Measurements from ENCODE around the gene FOXN3. TPM values are rescaled to one million over a fixed set of nuclear protein-coding genes. Genes with fewer than 3 reads are reported as not detected.

The FOXN3 gene
- polyA plus RNA-seq, 2 of the 4 experiments (the other 2 are of a cell fraction): 6.0 to 6.4 TPM

- ChIA-PET CTCF (no interaction called here), POLR2A (no interaction called here)
- Histone ChIP-seq H3K4me3 (no peak overlapping the region), H3K4me1 (peaks cover 19% of the 10 kb centered on the region), H3K9me3 (no peaks in the 10 kb centered on the region), H3K4me2 (no peak overlapping the region), H3K27ac (no peak overlapping the region)
- TF ChIP-seq KDM1A (IDR thresholded peaks at IDR 0.05; ENCODE audit: low read depth): no peak
- no peak for TF ChIP-seq EHF (CRISPR knock-in tag; IDR thresholded peaks at IDR 0.05)
- TF ChIP-seq SMC3 (IDR thresholded peaks at IDR 0.05): no peak
- TF ChIP-seq EHMT2 (IDR thresholded peaks at IDR 0.05; ENCODE audit: low read depth): no peak
- TF ChIP-seq, protein P1, sequence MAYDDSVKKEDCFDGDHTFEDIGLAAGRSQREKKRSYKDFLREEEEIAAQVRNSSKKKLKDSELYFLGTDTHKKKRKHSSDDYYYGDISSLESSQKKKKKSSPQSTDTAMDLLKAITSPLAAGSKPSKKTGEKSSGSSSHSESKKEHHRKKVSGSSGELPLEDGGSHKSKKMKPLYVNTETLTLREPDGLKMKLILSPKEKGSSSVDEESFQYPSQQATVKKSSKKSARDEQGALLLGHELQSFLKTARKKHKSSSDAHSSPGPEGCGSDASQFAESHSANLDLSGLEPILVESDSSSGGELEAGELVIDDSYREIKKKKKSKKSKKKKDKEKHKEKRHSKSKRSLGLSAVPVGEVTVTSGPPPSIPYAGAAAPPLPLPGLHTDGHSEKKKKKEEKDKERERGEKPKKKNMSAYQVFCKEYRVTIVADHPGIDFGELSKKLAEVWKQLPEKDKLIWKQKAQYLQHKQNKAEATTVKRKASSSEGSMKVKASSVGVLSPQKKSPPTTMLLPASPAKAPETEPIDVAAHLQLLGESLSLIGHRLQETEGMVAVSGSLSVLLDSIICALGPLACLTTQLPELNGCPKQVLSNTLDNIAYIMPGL (CRISPR knock-in tag; IDR thresholded peaks at IDR 0.05; ENCODE audit: borderline replicate concordance): no peak
- no peak for TF ChIP-seq CBX8 (IDR thresholded peaks at IDR 0.05)
- TF ChIP-seq RAD21 (conservative IDR thresholded peaks at IDR 0.05 in 1 of 2, IDR thresholded peaks at IDR 0.05 in 1 of 2): no peak
- no peak for TF ChIP-seq POLR2AphosphoS2 (conservative IDR thresholded peaks at IDR 0.05; ENCODE audit: low read length)
- no peak for TF ChIP-seq JUN (IDR thresholded peaks at IDR 0.05)
- no peak for TF ChIP-seq ZC3H11A (IDR thresholded peaks at IDR 0.05)
- no peak for TF ChIP-seq CHD4 (IDR thresholded peaks at IDR 0.05; ENCODE audit: borderline replicate concordance)
- DNase-seq (ENCODE audit: low read depth in 1 of 2, low spot score in 1 of 2) (no peak), FAIRE-seq (no peak), ATAC-seq (no peak)
- 8% methylated on average over 3 of the region's 3 CpGs for WGBS (ENCODE audit: missing lambda C conversion rate)
Observed at GRCh38 chr14:89141862-89142261, 275.2 kb downstream of the FOXN3 start.

DNA sequence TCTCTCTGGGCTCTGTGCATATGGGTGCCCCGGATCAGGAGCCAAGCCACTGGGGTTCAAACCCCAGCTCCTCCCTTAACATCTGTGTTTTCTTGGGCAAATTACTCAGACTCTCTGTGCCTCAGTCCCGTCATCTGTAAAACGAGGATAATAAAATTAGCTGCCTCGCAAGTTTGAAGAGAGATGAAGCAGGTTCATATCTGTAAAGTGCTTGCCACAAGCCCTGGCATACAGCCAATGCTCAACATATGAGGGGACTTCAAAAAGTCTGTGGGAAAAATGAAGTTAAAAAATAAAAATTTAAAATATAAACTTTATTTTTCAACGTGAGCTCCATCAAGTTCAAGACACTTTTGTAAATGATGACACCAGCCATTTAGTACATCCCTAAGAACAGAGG, 276.7 kb downstream of the FOXN3 start:
- TF ChIP-seq MYC (IDR thresholded peaks at IDR 0.05; ENCODE audit: borderline replicate concordance, low read length) (no peak), JUNB (IDR thresholded peaks at IDR 0.05) (no peak), RCOR1 (IDR thresholded peaks at IDR 0.05; ENCODE audit: low read depth, low read length) (no peak), ZNF302 (CRISPR knock-in tag; IDR thresholded peaks at IDR 0.05) (no peak), HES2 (IDR thresholded peaks at IDR 0.05) (no peak), NPAS2 (CRISPR knock-in tag; IDR thresholded peaks at IDR 0.05; ENCODE audit: borderline replicate concordance) (no peak), KDM5A (IDR thresholded peaks at IDR 0.05) (no peak), HOXA7 (CRISPR knock-in tag; IDR thresholded peaks at IDR 0.05) (no peak), PHF8 (IDR thresholded peaks at IDR 0.05; ENCODE audit: borderline replicate concordance, low read depth) (no peak), FOSL2 (IDR thresholded peaks at IDR 0.05) (no peak), FOSL2 (CRISPR knock-in tag; IDR thresholded peaks at IDR 0.05) (no peak)
- TF ChIP-seq, protein P2, sequence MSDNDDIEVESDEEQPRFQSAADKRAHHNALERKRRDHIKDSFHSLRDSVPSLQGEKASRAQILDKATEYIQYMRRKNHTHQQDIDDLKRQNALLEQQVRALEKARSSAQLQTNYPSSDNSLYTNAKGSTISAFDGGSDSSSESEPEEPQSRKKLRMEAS (IDR thresholded peaks at IDR 0.05): no peak
- TF ChIP-seq, protein P3, sequence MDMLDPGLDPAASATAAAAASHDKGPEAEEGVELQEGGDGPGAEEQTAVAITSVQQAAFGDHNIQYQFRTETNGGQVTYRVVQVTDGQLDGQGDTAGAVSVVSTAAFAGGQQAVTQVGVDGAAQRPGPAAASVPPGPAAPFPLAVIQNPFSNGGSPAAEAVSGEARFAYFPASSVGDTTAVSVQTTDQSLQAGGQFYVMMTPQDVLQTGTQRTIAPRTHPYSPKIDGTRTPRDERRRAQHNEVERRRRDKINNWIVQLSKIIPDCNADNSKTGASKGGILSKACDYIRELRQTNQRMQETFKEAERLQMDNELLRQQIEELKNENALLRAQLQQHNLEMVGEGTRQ (IDR thresholded peaks at IDR 0.05): no peak
- Histone ChIP-seq H3K4me3 (no peak overlapping the region), H3K4me1 (peaks cover 20% of the 10 kb centered on the region), H3K4me2 (no peak overlapping the region), H3K9me3 (0 out of 3 replicates have a peak, but pooled peaks cover 3% of the 10 kb centered on the region), H3K27ac (no peak overlapping the region)
- ChIA-PET POLR2A (no interaction called here), CTCF (interaction anchor here (1.0 to 1.2 kb wide), 2 partner anchors 19 to 775 kb away, joined by 3 read pairs; no protein-coding TSS in a partner anchor)
- FAIRE-seq (no peak), ATAC-seq (no peak), DNase-seq (ENCODE audit: low read depth in 1 of 2, low spot score in 1 of 2) (no peak)
- 40% methylated on average over 5 of the region's 5 CpGs for WGBS (ENCODE audit: missing lambda C conversion rate)
